WTC11 (cell line): Measurements from ENCODE around the gene SLC16A13. TPM values are rescaled to one million over a fixed set of nuclear protein-coding genes. Genes with fewer than 3 reads are reported as not detected.

ENCODE experiments used
- ATAC-seq: fragments of 200-7000 bp; cut with Tn5 transposase; 2 replicates; pipeline ENCODE4 v1.10.0; 2021; ENCODE audit warnings: mild to moderate bottlenecking, moderate library complexity
- CTCF ChIA-PET: fragments of 300-600 bp; sonication (Branson Sonifier 250); formaldehyde crosslinking; loops from one replicate; lab custom pipeline; 2021; ENCODE audit warnings: antibody characterized with exemption; lab: Charles Lee
- POLR2A ChIA-PET: fragments of 350-600 bp; sonication (Branson Sonifier 250); formaldehyde crosslinking; loops from one replicate; lab custom pipeline; 2021; ENCODE audit warnings: antibody characterized with exemption; lab: Charles Lee
- DNase-seq: peaks from one replicate; pipeline ENCODE4 v3.0.0; 2021; ENCODE audit warnings: low spot score
- H3K27ac Mint-ChIP-seq: 2 replicates; pipeline ENCODE4 v1.8.0; 2021; ENCODE audit warnings: mixed read lengths
- H3K27me3 Mint-ChIP-seq: 2 replicates; pipeline ENCODE4 v1.8.0; 2021; ENCODE audit warnings: low read depth, mild to moderate bottlenecking, moderate library complexity, mixed read lengths
- H3K36me3 Mint-ChIP-seq: 2 replicates; pipeline ENCODE4 v1.8.0; 2021; ENCODE audit warnings: mixed read lengths
- H3K4me1 Mint-ChIP-seq: 2 replicates; pipeline ENCODE4 v1.8.0; 2022; ENCODE audit warnings: mixed read lengths
- H3K4me3 Mint-ChIP-seq: 2 replicates; pipeline ENCODE4 v1.8.0; 2021; ENCODE audit warnings: mild to moderate bottlenecking, moderate library complexity, mixed read lengths
- H3K9me3 Mint-ChIP-seq: 2 replicates; pipeline ENCODE4 v1.8.0; 2021; ENCODE audit warnings: mixed read lengths
- ATF3 ChIP-seq: sonication (generic); formaldehyde crosslinking; conservative IDR thresholded peaks from 2 replicates; pipeline ENCODE4 v1.8.1; 2022; ENCODE audit warnings: mild to moderate bottlenecking, missing genetic modification reagents
- CBFB ChIP-seq: sonication (generic); formaldehyde crosslinking; IDR thresholded peaks from 2 replicates; pipeline ENCODE4 v1.8.1; 2022; ENCODE audit warnings: mild to moderate bottlenecking, low read depth, missing genetic modification reagents
- ETV6 ChIP-seq: sonication (generic); formaldehyde crosslinking; IDR thresholded peaks from 2 replicates; pipeline ENCODE4 v1.8.1; 2022; ENCODE audit warnings: mild to moderate bottlenecking, missing genetic modification reagents
- FOXK1 ChIP-seq: sonication (generic); formaldehyde crosslinking; IDR thresholded peaks from 2 replicates; pipeline ENCODE4 v1.8.0; 2022; ENCODE audit warnings: mild to moderate bottlenecking, moderate library complexity, missing genetic modification reagents
- FOXP1 ChIP-seq: sonication (generic); formaldehyde crosslinking; IDR thresholded peaks from 2 replicates; pipeline ENCODE4 v1.8.0; 2022; ENCODE audit warnings: missing genetic modification reagents, mild to moderate bottlenecking, moderate library complexity, borderline replicate concordance
- GTF2I ChIP-seq: fragments of 250-450 bp; sonication (Bioruptor Pico); conservative IDR thresholded peaks from 2 replicates; pipeline ENCODE4 v1.4.0; 2021; ENCODE audit warnings: mild to moderate bottlenecking
- MLX ChIP-seq: sonication (generic); formaldehyde crosslinking; IDR thresholded peaks from 2 replicates; pipeline ENCODE4 v1.8.1; 2023; ENCODE audit warnings: mild to moderate bottlenecking, missing genetic modification reagents, moderate library complexity
- NFATC4 ChIP-seq: fragments of 250-450 bp; sonication (Bioruptor Pico); IDR thresholded peaks from 2 replicates; pipeline ENCODE4 v1.9.0; 2021; ENCODE audit warnings: mild to moderate bottlenecking
- OVOL2 ChIP-seq: fragments of 250-450 bp; sonication (Bioruptor Pico); IDR thresholded peaks from 2 replicates; pipeline ENCODE4 v1.9.0; 2021; ENCODE audit warnings: mild to moderate bottlenecking, borderline replicate concordance
- PRDM15 ChIP-seq: sonication (generic); formaldehyde crosslinking; IDR thresholded peaks from 2 replicates; pipeline ENCODE4 v1.8.0; 2022; ENCODE audit warnings: missing genetic modification reagents
- PRRX2 ChIP-seq: fragments of 250-450 bp; sonication (Bioruptor Pico); IDR thresholded peaks from 2 replicates; pipeline ENCODE4 v1.8.0; 2021; ENCODE audit warnings: mild to moderate bottlenecking
- SMAD3 ChIP-seq: sonication (generic); formaldehyde crosslinking; IDR thresholded peaks from 2 replicates; pipeline ENCODE4 v1.8.0; 2022; ENCODE audit warnings: missing genetic modification reagents, mild to moderate bottlenecking, borderline replicate concordance
- SMAD4 ChIP-seq: sonication (generic); formaldehyde crosslinking; IDR thresholded peaks from 2 replicates; pipeline ENCODE4 v1.8.0; 2022; ENCODE audit warnings: mild to moderate bottlenecking, missing genetic modification reagents
- ZBTB43 ChIP-seq: sonication (generic); formaldehyde crosslinking; IDR thresholded peaks from 2 replicates; pipeline ENCODE4 v1.8.1; 2023; ENCODE audit warnings: mild to moderate bottlenecking, missing genetic modification reagents
- ZMAT4 ChIP-seq: fragments of 250-450 bp; sonication (Bioruptor Pico); IDR thresholded peaks from 2 replicates; pipeline ENCODE4 v1.9.0; 2021; ENCODE audit warnings: mild to moderate bottlenecking
- ZNF138 ChIP-seq: sonication (generic); formaldehyde crosslinking; conservative IDR thresholded peaks from 2 replicates; pipeline ENCODE4 v1.8.1; 2022; ENCODE audit warnings: mild to moderate bottlenecking, moderate library complexity, missing genetic modification reagents
- ZNF219 ChIP-seq: sonication (generic); formaldehyde crosslinking; IDR thresholded peaks from 2 replicates; pipeline ENCODE4 v1.8.0; 2023; ENCODE audit warnings: missing genetic modification reagents, mild to moderate bottlenecking, borderline replicate concordance
- ZNF512 ChIP-seq: sonication (generic); formaldehyde crosslinking; IDR thresholded peaks from 2 replicates; pipeline ENCODE4 v1.8.1; 2022; ENCODE audit warnings: missing genetic modification reagents, borderline replicate concordance
- ZNF671 ChIP-seq: fragments of 250-450 bp; sonication (Bioruptor Pico); IDR thresholded peaks from 2 replicates; pipeline ENCODE4 v1.8.0; 2021; ENCODE audit warnings: mild to moderate bottlenecking
- total RNA-seq: library from RNA; stranded (reverse); gene quantifications from 3 replicates; pipeline ENCODE4 v1.2.3, GENCODE V29; 2021
- TF ChIP-seq, protein P1 (sequence below): sonication (generic); formaldehyde crosslinking; IDR thresholded peaks from 2 replicates; pipeline ENCODE4 v1.8.1; 2022; ENCODE audit warnings: mild to moderate bottlenecking, missing genetic modification reagents, moderate library complexity, borderline replicate concordance
- TF ChIP-seq, protein P2 (sequence below): sonication (generic); formaldehyde crosslinking; IDR thresholded peaks from 2 replicates; pipeline ENCODE4 v1.8.1; 2023; ENCODE audit warnings: mild to moderate bottlenecking, moderate library complexity, missing genetic modification reagents
- TF ChIP-seq, protein P3 (sequence below): sonication (generic); formaldehyde crosslinking; IDR thresholded peaks from 2 replicates; pipeline ENCODE4 v1.8.0; 2022; ENCODE audit warnings: mild to moderate bottlenecking, missing genetic modification reagents

The SLC16A13 gene
- total RNA-seq, 1 experiment from 2014 or later, result 5.2 TPM

- POLR2A ChIA-PET, result interaction anchor here (0.6 kb wide), 1 partner anchor 11 kb away, joined by 3 read pairs; no protein-coding TSS in a partner anchor
- TF ChIP-seq GTF2I (CRISPR knock-in tag) (no peak), FOXP1 (CRISPR knock-in tag) (no peak), SMAD4 (no peak), ZNF219 (CRISPR knock-in tag) (no peak), PRRX2 (no peak), ZBTB43 (CRISPR knock-in tag) (no peak), OVOL2 (no peak), SMAD3 (CRISPR knock-in tag) (no peak), MLX (no peak), NFATC4 (CRISPR knock-in tag) (no peak), FOXK1 (no peak), PRDM15 (no peak), ZNF138 (CRISPR knock-in tag) (no peak)
- TF ChIP-seq, protein P1, sequence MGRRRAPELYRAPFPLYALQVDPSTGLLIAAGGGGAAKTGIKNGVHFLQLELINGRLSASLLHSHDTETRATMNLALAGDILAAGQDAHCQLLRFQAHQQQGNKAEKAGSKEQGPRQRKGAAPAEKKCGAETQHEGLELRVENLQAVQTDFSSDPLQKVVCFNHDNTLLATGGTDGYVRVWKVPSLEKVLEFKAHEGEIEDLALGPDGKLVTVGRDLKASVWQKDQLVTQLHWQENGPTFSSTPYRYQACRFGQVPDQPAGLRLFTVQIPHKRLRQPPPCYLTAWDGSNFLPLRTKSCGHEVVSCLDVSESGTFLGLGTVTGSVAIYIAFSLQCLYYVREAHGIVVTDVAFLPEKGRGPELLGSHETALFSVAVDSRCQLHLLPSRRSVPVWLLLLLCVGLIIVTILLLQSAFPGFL (CRISPR knock-in tag), result no peak
- no peaks in the 10 kb centered on the region for H3K9me3 Mint-ChIP-seq
- ATAC-seq, result no peak
- CTCF ChIA-PET, result no interaction called here
- no peak overlapping the region for H3K4me3 Mint-ChIP-seq
- peaks cover 26% of the 10 kb centered on the region for H3K27me3 Mint-ChIP-seq
- H3K27ac Mint-ChIP-seq, result no peak overlapping the region
- no peak for DNase-seq
- H3K36me3 Mint-ChIP-seq, result no peaks in the 10 kb centered on the region
- H3K4me1 Mint-ChIP-seq, result peaks cover 6% of the 10 kb centered on the region
Observed at GRCh38 chr17:7058831-7059447, 23.1 kb downstream of the SLC16A13 start.

DNA sequence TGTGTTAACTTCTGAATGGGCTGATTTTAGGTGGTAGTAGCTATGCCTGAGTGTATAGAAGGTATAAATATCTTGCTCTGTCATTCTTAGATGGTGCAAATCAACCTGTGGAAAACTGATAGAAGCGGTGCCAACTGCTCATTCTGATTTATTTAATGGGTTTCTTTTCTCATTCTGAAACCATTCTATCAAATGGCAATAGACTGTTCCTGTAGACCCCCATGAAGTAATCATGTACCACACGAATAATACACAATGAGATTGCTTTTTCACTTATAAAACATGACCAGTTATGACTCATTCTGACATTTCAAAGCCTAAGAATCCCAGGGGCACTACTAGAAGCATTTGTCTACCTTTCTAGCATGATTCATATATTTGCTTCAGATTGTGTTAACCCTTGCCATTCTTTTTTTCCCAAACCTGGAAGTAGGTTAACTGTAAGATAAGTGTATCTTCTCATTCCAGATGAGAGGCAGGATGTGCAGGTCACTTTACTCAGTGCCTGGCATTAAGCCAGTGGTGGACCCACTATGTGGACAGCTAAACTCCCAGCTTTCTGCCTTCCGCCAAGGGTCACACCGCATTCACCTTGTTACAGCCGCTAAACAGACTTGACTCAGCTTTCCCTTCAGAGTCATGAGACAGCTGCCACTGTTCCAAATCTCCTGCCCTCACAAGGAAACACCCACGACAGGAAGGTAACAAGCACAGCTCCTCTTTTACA is 24.5 kb downstream of the SLC16A13 start:
- H3K36me3 Mint-ChIP-seq, result no peaks in the 10 kb centered on the region
- CTCF ChIA-PET, result interaction anchor here (0.6 to 1.1 kb wide), 3 partner anchors 8 to 149 kb away, joined by 3 to 4 read pairs (median 3); no protein-coding TSS in a partner anchor
- no peak overlapping the region for H3K27ac Mint-ChIP-seq
- TF ChIP-seq ATF3 (CRISPR knock-in tag) (no peak), ZMAT4 (CRISPR knock-in tag) (no peak), ZNF512 (no peak), ETV6 (CRISPR knock-in tag) (no peak), ZNF671 (CRISPR knock-in tag) (no peak), CBFB (no peak)
- TF ChIP-seq, protein P2, sequence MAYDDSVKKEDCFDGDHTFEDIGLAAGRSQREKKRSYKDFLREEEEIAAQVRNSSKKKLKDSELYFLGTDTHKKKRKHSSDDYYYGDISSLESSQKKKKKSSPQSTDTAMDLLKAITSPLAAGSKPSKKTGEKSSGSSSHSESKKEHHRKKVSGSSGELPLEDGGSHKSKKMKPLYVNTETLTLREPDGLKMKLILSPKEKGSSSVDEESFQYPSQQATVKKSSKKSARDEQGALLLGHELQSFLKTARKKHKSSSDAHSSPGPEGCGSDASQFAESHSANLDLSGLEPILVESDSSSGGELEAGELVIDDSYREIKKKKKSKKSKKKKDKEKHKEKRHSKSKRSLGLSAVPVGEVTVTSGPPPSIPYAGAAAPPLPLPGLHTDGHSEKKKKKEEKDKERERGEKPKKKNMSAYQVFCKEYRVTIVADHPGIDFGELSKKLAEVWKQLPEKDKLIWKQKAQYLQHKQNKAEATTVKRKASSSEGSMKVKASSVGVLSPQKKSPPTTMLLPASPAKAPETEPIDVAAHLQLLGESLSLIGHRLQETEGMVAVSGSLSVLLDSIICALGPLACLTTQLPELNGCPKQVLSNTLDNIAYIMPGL (CRISPR knock-in tag), result no peak
- TF ChIP-seq, protein P3, sequence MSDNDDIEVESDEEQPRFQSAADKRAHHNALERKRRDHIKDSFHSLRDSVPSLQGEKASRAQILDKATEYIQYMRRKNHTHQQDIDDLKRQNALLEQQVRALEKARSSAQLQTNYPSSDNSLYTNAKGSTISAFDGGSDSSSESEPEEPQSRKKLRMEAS, result no peak

More for the DNA sequence above, 24.5 kb downstream of the SLC16A13 start:
- Mint-ChIP-seq H3K27me3 (peaks cover 30% of the 10 kb centered on the region), H3K4me1 (no peaks in the 10 kb centered on the region; the same call in 1 of the 2 replicates), H3K9me3 (no peaks in the 10 kb centered on the region), H3K4me3 (no peak overlapping the region)
- ATAC-seq (no peak), DNase-seq (no peak)
- POLR2A ChIA-PET, result interaction anchor here (0.7 kb wide), 1 partner anchor 46 kb away, joined by 3 read pairs; no protein-coding TSS in a partner anchor
